A549 treated with CORT108297 at 1 μM for 4 hours (cell line): ENCODE data around the gene KCNK7. TPM values are rescaled to one million over a fixed set of nuclear protein-coding genes. Genes with fewer than 3 reads are reported as not detected.

Experiments
- total RNA-seq: library from RNA; stranded (reverse); fragments of 200-300 nt; extraction: Qiagen RNA extraction; gene quantifications from 5 replicates; pipeline ENCODE4 v1.2.3, GENCODE V29; 2022

Gene KCNK7, protein sequence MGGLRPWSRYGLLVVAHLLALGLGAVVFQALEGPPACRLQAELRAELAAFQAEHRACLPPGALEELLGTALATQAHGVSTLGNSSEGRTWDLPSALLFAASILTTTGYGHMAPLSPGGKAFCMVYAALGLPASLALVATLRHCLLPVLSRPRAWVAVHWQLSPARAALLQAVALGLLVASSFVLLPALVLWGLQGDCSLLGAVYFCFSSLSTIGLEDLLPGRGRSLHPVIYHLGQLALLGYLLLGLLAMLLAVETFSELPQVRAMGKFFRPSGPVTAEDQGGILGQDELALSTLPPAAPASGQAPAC
- total RNA-seq, result 0.29 to 1.0 TPM (median 0.76 TPM) in 4 of 5 replicates, not detected in the other

GRCh38 chr11:65595543-65596281, at the start of gene KCNK7:
Gene KCNK7, minus strand, starts transcription at chr11:65595800. Its CDS starts 28 bp downstream, at chr11:65595772.

GRCh38 chr11:65637794-65638419, 42.3 kb upstream of the KCNK7 start, which contains the start of gene SIPA1:
Gene SIPA1, plus strand, starts transcription at chr11:65638101. Its CDS starts 2,821 bp downstream, at chr11:65640922.

DNA sequence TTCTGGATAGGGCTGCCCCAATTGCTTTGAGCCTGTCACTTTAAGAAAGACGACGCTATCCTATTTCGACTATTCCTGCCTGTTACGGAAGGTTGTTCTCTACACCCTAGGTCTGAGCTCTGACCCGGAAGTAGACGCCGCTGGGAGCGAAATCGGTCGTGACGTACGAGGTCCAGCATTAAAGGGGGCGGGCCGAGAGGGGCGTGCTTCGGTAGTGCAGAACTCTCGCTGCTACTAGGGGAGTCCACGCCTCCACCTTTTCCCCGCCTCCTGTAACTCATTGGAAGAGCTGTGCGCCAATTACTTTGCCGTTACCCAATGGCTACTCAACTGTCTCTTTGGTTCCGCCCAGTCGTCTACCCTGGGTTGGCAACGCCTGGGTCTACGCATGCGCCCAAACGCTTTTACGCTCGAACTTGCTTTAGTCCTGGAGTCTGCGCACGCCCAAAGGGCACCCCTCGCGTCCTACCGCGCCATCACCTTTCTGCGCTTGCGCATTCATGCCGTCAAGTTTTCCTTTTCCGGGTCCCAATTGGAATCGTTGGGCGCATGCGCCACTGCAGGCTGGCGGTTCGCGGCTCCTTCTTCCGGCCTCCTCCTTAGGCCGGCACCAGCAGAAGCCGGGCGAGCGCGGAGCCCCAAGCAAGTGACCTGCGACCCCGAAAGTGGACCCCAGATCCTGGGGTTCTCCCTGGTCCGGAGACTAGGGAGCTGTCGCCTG, 19.8 kb upstream of the KCNK7 start, which contains the start of gene PCNX3:
Gene PCNX3, plus strand, starts transcription at position 548 of the 721 bp plus-strand sequence. CDS start 536 bp downstream, outside the sequence.

DNA sequence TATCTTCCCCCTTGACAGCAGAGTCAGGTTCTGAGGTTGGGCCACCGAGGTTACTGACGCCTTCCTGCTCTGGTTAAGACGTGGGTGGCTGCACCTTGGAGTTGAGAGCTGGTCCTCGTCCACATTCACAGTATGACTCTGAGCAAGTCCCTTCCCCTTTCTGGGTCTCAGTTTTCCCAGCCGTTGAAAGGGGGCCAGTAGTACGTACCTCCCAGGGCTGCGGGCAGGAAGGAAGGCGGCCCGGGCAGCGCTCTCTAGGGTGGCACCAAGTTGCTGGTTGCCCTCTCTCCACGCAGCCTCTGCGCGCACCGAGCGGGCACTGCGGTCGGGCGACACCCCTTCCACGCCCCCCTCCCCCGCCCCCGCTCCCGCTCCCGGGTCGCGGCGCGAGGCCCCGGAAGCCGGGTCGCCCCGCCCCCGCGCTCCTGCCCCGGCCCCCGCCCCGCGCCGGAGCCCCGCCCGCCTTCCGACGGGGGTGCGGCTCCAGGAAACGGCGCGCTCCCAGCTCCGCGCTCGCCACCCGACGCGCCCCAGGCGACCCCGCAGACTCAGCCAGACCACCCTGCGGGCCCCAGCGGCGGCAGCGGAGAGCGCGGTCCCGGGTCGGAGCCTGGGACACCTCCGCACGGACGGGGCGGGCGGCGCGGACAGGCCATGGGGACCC, 19.9 kb downstream of the KCNK7 start, which contains the start of gene EHBP1L1:
Gene EHBP1L1, plus strand, starts transcription at position 486 of the 664 bp plus-strand sequence. CDS start 250 bp downstream, outside the sequence.

GRCh38 chr11:65572356-65573051, 23.1 kb downstream of the KCNK7 start, which contains the start of gene FAM89B:
Gene FAM89B, plus strand, starts transcription at chr11:65572538. Its CDS starts 132 bp downstream, at chr11:65572670.

GRCh38 chr11:65569973-65570918, 25.4 kb downstream of the KCNK7 start, which contains the start of gene ZNRD2:
Gene ZNRD2, plus strand, starts transcription at chr11:65570477. Its CDS starts 15 bp downstream, at chr11:65570492.

GRCh38 chr11:65558002-65558929, 37.3 kb downstream of the KCNK7 start, which contains the start of gene LTBP3:
Gene LTBP3, minus strand, starts transcription at chr11:65558359. Its CDS starts 400 bp downstream, at chr11:65557959.

Other genes starting within 250 kb of the KCNK7 start
- gene TIGD3, start 241.0 kb downstream of the KCNK7 start, total RNA-seq, result 0.60 to 1.1 TPM (median 1.0 TPM) in 5 replicates
- 11.0 to 13.3 TPM (median 13.1 TPM) in 5 replicates for gene SLC25A45, start 213.2 kb downstream of the KCNK7 start, total RNA-seq
- 37.8 to 63.7 TPM (median 54.9 TPM) in 5 replicates for gene FRMD8, start 209.2 kb downstream of the KCNK7 start, total RNA-seq
- 158 to 313 TPM (median 227 TPM) in 5 replicates for gene NEAT1, start 173.0 kb downstream of the KCNK7 start, total RNA-seq
- 45.7 to 97.4 TPM (median 58.6 TPM) in 5 replicates for gene MALAT1, start 96.8 kb downstream of the KCNK7 start, total RNA-seq
- 44.7 to 67.1 TPM (median 63.3 TPM) in 5 replicates for gene SCYL1, start 70.7 kb downstream of the KCNK7 start, total RNA-seq
- gene LTBP3, start 37.4 kb downstream of the KCNK7 start, total RNA-seq, result 93.6 to 147 TPM (median 130 TPM) in 5 replicates
- gene ZNRD2, start 25.3 kb downstream of the KCNK7 start, total RNA-seq, result 73.5 to 87.2 TPM (median 82.1 TPM) in 5 replicates
- 25.3 to 58.9 TPM (median 51.7 TPM) in 5 replicates for gene FAM89B, start 23.3 kb downstream of the KCNK7 start, total RNA-seq
- gene EHBP1L1, start 19.7 kb downstream of the KCNK7 start, total RNA-seq, result 29.8 to 47.7 TPM (median 43.6 TPM) in 5 replicates
- 41.9 to 53.5 TPM (median 53.1 TPM) in 5 replicates for gene MAP3K11, start 18.4 kb upstream of the KCNK7 start, total RNA-seq
- gene PCNX3, start 20.0 kb upstream of the KCNK7 start, total RNA-seq, result 25.5 to 41.3 TPM (median 38.9 TPM) in 5 replicates
- 12.7 to 20.7 TPM (median 19.3 TPM) in 5 replicates for gene SIPA1, start 42.3 kb upstream of the KCNK7 start, total RNA-seq
- gene RELA, start 67.1 kb upstream of the KCNK7 start, total RNA-seq, result 64.8 to 82.6 TPM (median 79.5 TPM) in 5 replicates
- 42.0 to 56.6 TPM (median 51.7 TPM) in 5 replicates for gene KAT5, start 116.5 kb upstream of the KCNK7 start, total RNA-seq
- gene RNASEH2C, start 125.0 kb upstream of the KCNK7 start, total RNA-seq, result 29.7 to 54.1 TPM (median 51.4 TPM) in 5 replicates
- 7.6 to 13.5 TPM (median 11.9 TPM) in 5 replicates for gene AP5B1, start 185.2 kb upstream of the KCNK7 start, total RNA-seq
- gene OVOL1, start 191.3 kb upstream of the KCNK7 start, total RNA-seq, result 0.02 to 0.09 TPM (median 0.07 TPM) in 3 of 5 replicates, not detected in the others
- gene SNX32, start 238.2 kb upstream of the KCNK7 start, total RNA-seq, result 0.06 to 0.27 TPM (median 0.08 TPM) in 3 of 5 replicates, not detected in the others